ENCODE data around the gene NACC2.

The NACC2 gene

GRCh38 chr9:136131629-136132511 lies 36.8 kb upstream of the NACC2 start:
- in situ Hi-C loops (cut with MboI; ENCODE audit: low sequenced_read_pairs): no loop called here

- in situ Hi-C loops (cut with MboI; ENCODE audit: low sequenced_read_pairs): no loop called here
Measured at GRCh38 chr9:136129176-136129575, 34.1 kb upstream of the NACC2 start.

GRCh38 chr9:136128436-136128835 lies 33.3 kb upstream of the NACC2 start:
- in situ Hi-C loops (cut with MboI; ENCODE audit: low sequenced_read_pairs): no loop called here

- in situ Hi-C loops (cut with MboI; ENCODE audit: low sequenced_read_pairs): no loop called here
Measured at GRCh38 chr9:136127313-136127712, 32.2 kb upstream of the NACC2 start.

GRCh38 chr9:136124976-136125692 lies 30.0 kb upstream of the NACC2 start:
- in situ Hi-C loops (cut with MboI; ENCODE audit: low sequenced_read_pairs): no loop called here

GRCh38 chr9:136122425-136123383 lies 27.6 kb upstream of the NACC2 start:
- in situ Hi-C loops (cut with MboI; ENCODE audit: low sequenced_read_pairs): no loop called here

GRCh38 chr9:136121801-136122200 lies 26.7 kb upstream of the NACC2 start:
- in situ Hi-C loops (cut with MboI; ENCODE audit: low sequenced_read_pairs): no loop called here

GRCh38 chr9:136120438-136120844 lies 25.4 kb upstream of the NACC2 start:
- in situ Hi-C loops (cut with MboI; ENCODE audit: low sequenced_read_pairs): no loop called here

- in situ Hi-C loops (cut with MboI; ENCODE audit: low sequenced_read_pairs): no loop called here
Measured at GRCh38 chr9:136119883-136120393, 24.8 kb upstream of the NACC2 start.

GRCh38 chr9:136119061-136119882 lies 24.2 kb upstream of the NACC2 start:
- in situ Hi-C loops (cut with MboI; ENCODE audit: low sequenced_read_pairs): no loop called here

GRCh38 chr9:136118320-136119060 lies 23.4 kb upstream of the NACC2 start, which contains the start of gene TMEM250:
TMEM250 (minus strand) TSS chr9:136118875; CDS start chr9:136116900, 1,975 bp downstream.
- in situ Hi-C loops (cut with MboI; ENCODE audit: low sequenced_read_pairs): no loop called here

- in situ Hi-C loops (cut with MboI; ENCODE audit: low sequenced_read_pairs): no loop called here
Measured at GRCh38 chr9:136117916-136118319, 22.8 kb upstream of the NACC2 start.

- in situ Hi-C loops (cut with MboI; ENCODE audit: low sequenced_read_pairs): no loop called here
Measured at GRCh38 chr9:136117291-136117915, 22.3 kb upstream of the NACC2 start.

GRCh38 chr9:136116360-136117098 lies 21.4 kb upstream of the NACC2 start:
- in situ Hi-C loops (cut with MboI; ENCODE audit: low sequenced_read_pairs): no loop called here

GRCh38 chr9:136115641-136116359 lies 20.7 kb upstream of the NACC2 start:
- in situ Hi-C loops (cut with MboI; ENCODE audit: low sequenced_read_pairs): no loop called here

GRCh38 chr9:136115206-136115605 lies 20.1 kb upstream of the NACC2 start:
- in situ Hi-C loops (cut with MboI; ENCODE audit: low sequenced_read_pairs): no loop called here

GRCh38 chr9:136114610-136115009 lies 19.5 kb upstream of the NACC2 start:
- in situ Hi-C loops (cut with MboI; ENCODE audit: low sequenced_read_pairs): no loop called here
